GM18526 (cell line): ENCODE data around the gene ZFYVE9.

Experiments
- POLR2A ChIP-seq: IDR thresholded peaks from 3 replicates; pipeline ENCODE4 v1.6.1; 2011; ENCODE audit not compliant: insufficient read length; ENCODE audit errors: extremely low read depth

The ZFYVE9 gene

DNA sequence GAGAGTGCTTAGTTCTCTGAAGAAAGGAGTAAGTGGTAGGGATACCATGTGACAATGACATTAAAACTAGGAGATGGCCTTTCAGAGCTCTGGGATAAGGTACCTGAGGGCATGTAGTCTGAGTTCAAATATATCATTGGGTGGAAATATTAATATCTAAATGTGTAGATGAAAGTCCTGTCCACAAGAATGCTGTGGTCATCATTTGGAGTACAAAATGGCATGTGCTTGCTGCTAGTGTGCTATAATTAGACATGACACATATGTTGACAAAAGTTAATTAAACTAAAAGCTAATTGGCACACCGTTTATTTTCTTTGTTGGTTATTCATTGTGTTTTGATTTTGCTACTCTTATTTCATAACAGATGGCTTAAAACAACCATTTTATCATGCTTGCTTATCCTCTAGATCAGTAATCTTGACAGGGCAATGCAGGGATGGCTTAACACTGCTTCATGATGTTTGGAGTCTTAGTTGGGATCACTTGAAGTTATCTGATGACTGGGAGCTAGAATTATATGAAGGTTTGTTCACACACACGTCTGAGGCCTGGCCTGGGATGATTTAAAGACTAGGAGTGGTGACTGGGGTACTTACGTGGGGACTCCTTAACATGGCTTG lies 193.1 kb downstream of the ZFYVE9 start:
- no peak for TF ChIP-seq POLR2A

DNA sequence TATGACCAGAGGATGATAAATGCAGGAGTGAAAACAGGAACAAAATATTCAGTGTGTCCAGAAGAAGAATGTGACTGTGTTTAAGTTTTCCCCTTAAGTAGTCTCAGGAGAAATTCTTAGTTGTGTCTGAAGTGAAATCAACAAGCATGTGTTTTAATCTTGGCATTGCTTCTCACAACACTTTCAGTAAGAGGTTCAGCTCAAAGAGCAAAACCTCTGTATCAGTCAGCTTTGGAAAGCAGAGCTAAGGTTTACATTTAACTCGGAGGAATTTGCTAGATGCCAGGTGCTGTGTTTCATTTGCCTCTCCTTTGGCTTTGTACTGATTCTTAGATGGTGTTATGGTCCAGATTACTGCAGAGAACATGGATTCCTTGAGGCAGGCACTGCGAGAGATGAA lies 195.6 kb downstream of the ZFYVE9 start:
- no peak for TF ChIP-seq POLR2A

DNA sequence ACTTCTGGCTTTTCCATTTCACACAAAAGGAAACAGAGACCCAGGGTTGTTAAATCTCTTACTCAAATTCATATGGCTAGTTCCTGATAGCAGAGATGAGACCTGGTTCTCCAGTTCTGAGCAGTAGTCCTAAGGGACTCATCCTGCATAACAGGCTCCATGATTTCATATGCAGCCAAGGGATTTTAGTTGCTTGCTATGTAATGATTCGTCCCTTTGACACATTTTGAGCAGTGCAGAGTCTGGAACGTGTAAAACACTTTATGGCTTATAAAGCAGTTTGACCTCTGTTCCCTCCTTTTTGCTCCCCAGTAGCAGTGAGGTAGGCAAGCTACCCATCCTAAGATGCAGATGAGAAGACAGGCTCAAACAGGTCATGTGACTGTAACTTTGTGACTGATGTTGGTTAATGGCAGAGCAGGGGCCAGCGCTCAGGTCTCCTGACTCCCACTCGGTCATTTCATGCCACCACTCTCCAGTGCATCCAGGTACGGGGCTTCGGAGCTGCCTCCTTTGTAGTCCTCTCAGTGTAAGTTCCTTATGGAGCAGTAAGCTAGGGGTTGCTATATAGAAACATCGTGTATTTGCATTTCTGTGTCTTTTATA lies 199.9 kb downstream of the ZFYVE9 start:
- TF ChIP-seq POLR2A = no peak

DNA sequence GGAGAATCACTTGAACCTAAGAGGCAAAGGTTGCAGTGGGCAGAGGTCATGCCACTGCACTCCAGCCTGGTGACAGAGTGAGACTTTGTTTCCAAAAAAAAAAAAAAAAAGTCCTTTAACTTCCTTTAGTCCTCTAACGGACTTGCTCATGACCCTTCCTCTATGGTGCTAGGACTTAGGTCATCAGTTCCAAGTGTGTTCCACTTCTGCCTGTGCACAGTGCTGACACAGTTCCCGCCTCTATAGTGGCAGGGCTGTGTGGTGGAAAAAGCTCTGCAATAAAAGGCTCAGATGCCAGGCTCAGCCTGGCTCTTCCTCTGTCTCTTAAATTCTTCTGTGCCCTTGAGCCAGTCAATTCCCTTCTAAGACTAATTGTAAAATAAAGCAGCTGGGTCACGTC lies 202.1 kb downstream of the ZFYVE9 start:
- no peak for TF ChIP-seq POLR2A

DNA sequence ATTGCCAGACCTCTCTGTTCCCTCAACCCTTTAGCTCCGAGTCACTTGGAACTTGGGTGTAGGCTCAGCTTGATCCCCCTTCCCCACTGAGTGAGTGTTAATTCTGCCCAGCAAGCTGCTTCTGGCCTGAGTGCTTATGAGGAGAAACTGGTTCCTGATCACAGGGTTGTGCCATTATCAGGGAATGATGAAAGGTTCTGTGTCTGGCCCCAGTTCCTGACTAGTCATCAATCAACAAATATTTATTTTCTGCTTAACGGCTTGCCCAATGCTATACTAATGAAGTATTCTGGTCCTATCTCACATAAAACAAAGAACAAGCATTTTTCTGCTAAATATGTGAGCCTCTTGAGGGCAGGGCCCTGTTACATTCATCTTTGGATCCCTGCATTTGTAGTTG lies 203.4 kb downstream of the ZFYVE9 start:
- TF ChIP-seq POLR2A = no peak

DNA sequence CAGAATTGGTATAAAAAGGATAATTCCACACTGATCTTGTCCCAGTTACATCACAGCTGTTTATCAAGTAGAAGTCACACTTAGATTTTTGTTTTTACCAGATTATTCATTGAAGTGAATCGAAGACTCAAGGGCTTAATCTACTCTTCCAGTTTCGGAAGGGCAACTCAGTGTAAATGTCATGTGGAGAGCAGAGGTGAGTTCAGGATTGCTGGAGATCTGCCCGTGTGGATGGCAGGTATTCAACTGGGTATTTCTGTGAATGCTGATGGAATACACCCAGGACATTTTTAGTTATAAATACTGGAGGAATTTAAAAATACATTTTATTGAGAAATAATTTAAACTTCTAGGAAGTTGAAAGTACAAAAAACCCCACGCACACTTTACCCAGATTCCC lies 204.8 kb downstream of the ZFYVE9 start:
- TF ChIP-seq POLR2A = no peak

DNA sequence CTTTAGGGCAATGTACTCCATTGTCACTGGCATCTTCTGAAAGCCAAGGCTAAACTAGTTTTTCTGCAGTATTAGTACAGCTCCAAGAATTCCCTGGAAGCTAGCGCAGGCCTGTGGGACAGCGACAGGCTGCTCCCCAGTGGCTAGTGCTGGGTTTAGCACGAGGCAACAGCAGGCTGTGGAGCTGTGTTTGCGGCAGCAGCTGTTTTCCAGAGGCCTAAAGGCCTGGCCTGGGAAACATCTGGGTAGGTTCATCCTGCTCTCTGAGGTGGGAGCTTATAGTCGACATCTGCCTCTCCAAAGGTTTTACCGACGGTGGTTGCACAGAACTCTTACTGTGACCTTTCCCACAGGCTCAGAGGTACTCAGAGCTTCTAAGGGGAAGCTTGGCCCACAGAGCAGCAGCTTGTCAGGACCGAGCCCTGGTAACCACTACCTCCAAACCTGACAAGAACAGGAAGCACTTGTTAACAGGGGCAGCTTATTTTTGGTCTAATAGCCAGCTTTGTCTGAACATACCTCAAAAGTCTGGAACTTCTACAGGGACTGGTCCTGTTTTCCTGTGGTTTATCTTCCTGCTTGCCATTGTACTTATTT lies 206.9 kb downstream of the ZFYVE9 start:
- TF ChIP-seq POLR2A = no peak

DNA sequence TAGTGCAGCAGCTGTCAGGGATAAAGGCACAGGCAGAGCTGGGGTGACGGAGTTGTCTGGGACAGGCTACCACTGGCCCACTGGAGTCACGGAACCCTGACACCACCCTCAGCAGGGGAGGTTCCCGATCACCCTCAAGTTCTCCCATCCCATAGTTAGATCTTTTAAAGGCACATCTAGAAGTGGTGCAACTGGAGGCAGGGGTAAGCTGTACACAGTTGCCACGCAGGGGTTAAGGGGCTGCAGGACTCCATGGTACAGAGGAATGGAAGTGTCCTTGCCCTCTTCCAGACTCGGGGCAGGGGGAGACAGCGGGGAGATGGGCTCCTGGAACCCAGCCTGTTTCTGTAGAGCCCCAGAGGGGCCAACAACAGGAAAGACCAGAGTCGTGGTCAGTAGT lies 210.8 kb downstream of the ZFYVE9 start:
- no peak for TF ChIP-seq POLR2A

DNA sequence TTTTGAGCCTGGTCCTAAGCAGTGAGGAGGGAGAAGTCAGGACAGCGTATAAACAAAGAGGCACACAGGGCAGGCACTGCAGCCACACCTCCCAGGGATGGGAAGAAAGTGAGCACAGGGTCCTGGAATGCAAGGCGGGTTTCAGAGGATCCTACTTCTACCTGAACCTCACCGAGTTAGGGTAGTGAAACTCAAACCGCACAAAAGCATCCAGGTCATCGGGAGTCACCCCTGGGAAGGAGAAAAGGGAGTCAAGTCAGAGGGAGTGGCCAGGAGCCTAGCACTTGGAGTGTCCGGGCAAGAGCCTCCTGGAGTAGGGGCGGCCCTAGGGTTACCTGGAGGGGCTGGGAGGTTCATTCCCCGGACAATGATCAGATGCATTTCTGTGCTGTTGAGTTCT lies 213.5 kb downstream of the ZFYVE9 start:
- TF ChIP-seq POLR2A = no peak

DNA sequence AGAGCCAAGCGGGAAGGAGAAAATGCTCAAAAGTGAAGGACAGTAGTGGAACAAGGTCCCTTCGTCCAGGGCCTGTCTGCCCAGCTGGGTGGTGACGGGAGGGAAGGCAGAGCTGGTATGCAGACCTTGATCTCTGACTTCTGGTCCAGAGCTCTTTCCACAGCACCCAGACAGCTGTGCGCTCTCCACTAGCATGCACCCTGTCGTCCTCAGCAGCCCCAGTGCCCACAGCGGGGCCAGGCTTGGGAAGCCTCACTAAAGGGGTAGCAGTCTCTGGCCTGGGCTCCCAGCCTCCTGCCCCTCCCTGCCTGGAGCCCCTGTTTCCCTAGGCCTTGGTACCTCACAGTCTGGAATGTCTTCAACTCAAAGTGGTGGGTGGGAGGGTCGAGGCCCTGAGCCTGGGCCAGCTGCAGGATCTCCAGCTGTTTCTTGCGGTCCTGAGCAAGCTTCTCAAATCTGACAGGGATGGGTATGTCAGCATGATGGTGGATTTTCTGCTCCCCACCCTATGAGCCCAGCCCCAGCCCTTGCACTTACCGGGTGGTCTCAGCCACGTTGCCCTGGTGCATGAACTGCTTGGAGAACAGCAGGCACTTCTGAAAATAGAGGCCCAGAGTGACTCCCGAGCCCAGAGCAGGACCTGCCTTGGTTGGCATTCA lies 214.1 kb downstream of the ZFYVE9 start:
- no peak for TF ChIP-seq POLR2A

DNA sequence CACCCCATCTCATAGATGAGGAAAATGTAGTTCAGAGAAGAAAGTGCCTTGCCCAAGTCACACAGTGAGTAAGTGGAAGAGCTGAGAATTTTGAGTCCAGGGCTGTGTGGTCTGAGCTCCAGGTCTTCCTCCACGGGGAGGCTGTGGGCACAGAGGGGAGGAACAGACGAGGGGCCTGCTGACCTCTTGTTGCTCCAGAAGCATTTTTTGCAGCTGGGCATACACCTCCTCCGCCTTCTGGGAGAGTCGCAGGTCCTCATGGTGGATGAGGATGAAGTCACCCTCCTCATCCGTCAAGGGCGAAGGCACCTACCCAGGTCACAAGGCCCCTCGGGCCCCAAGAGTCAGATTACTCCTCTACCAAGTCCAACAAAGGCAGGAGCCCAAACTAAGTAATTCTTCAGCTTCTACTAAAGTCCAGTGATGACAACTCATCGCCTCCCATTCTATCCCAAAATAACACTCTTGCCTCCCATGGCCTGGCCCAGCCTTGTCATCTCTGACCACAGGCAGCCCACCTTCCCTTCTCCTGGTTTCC lies 215.0 kb downstream of the ZFYVE9 start:
- TF ChIP-seq POLR2A = no peak

DNA sequence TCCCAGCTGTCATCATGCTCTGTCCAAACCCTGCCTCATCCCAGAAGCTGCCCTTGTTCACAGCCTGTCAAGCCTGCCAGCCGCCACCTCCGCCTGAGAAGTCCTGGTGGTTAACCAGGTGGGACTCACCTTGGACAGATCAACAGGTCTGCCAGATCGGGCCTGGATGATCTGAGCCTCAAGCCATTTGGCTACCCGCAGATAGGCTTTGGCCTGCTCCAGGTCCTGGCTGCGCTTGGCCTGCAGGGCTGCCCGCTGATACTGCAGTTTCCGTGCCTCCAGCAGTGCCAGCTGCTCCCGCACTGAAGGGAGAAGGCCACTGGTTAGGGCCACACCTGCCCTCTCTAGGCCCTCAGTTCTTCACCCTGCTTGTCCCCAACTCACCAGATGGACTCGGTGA lies 215.5 kb downstream of the ZFYVE9 start:
- no peak for TF ChIP-seq POLR2A

DNA sequence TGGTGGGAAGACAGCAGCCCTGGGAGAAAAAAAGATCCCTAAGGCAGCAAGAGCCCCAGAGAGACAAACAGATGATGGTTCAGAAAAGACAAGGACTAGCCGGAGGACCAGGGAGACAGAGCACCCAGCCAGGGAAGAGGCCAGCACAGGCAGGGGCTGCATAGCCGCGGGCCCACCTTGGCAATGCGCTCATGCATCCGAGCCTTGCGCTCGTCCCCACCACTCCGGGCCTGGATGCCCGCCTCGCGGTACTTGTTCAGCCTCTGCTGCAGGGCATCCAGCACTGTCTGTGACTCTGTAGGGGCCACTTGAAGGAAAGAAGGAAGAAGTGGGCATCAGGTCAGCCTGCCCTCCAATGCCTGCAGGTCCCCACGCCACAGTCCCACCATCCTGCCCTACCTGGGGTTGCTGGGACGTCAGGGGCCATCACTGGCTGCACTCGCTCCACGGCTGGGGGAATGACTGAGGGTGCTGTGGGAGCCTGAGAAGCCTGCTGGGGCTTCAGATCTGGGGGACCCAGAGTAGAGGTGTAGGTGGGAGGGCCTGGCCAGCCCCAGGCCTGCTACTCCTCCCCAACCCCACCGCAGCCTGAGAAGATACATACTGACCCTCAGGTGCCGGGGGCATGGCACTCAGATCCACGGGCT lies 217.1 kb downstream of the ZFYVE9 start:
- TF ChIP-seq POLR2A = no peak

DNA sequence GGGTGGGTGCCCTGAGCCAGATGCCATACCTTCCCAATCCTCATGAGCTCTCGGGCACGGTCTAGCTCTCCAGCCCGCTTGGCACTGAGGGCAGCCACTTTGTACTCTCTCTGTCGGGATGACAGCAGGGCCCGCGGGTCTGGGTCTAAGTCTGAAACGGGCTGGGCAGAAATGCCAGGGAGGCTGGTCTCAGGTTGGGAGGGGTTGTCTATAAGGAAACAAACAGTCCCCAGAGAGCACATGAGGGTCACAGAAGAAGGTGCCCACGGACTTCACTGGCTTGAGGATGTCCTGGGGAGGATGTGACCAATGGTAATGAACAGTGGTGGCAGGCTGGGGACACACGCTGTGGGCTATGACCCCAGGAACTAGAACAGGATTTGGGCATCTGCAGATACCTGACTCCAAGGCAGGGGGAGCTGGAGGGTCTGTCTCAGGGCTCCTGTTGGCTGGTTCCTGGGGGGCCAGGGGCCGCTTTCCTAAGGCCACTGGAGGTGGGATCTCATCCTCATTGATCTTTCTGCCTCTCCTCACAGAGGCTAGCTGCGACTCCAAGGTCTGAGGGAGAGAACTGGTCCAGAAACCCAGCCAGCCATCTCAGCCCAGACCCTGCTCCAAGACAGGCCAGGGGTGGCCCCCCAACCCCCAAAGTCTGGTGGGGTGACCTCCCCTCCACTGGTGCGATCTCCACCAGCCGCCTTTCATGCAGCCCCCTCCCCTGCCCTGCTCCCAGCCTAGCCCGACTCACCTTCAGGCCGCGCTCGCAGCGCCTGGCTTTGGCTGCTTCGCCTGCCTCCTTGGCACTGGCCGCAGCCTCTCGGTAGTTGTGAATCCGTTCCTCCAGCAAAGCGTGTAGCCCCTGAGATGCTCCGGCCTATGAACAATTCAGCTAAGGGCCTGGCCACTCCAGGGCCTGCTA lies 218.0 kb downstream of the ZFYVE9 start:
- no peak for TF ChIP-seq POLR2A

DNA sequence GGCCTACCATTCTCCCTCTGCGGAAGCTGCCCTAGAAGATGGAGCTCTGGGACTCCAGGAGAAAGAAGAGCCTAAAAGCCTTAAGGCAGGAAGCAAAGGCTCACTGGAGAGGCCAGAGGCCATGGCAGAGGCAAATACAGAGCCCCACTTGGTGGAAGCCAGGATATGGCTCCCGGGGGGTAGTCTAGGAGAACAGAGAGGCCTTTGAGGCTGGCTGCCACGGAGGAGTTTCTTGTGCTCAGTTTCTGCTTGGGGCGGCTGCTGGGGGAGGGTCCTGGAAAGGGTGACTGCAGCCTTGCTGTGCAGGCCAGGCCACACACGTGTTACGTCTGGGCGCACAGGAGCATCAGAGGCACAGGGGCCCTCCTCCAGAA lies 218.7 kb downstream of the ZFYVE9 start:
- TF ChIP-seq POLR2A = no peak
